Effector memory CD4-positive, alpha-beta T cell (primary cell): Measurements from ENCODE around the gene NEXN.

Experiments used
- DNase-seq, 3 donors: peaks; one replicate each; pipeline ENCODE4 v3.0.0-alpha.2; 2020
- H3K27ac ChIP-seq: 2 replicates; pipeline ENCODE4 v1.7.0; 2013; ENCODE audit warnings: mild to moderate bottlenecking, low read length, moderate library complexity; ENCODE audit not compliant: insufficient read depth, poor library complexity, severe bottlenecking
- H3K27me3 ChIP-seq: replicated peaks from 2 replicates; pipeline ENCODE4 v1.7.0; 2013; ENCODE audit warnings: mild to moderate bottlenecking, low read length; ENCODE audit not compliant: insufficient read depth, control insufficient read depth, poor library complexity, severe bottlenecking
- H3K36me3 ChIP-seq: 2 replicates; pipeline ENCODE4 v1.7.0; 2013; ENCODE audit warnings: mild to moderate bottlenecking, low read length, moderate library complexity; ENCODE audit not compliant: control insufficient read depth, insufficient read depth
- H3K4me1 ChIP-seq: 2 replicates; pipeline ENCODE4 v1.7.0; 2013; ENCODE audit warnings: low read length, mild to moderate bottlenecking; ENCODE audit not compliant: control insufficient read depth, insufficient read depth, poor library complexity, severe bottlenecking
- H3K4me3 ChIP-seq: 2 replicates; pipeline ENCODE4 v1.7.0; 2013; ENCODE audit warnings: low read length, low read depth, mild to moderate bottlenecking; ENCODE audit not compliant: insufficient read depth, poor library complexity, severe bottlenecking
- H3K9me3 ChIP-seq: 2 replicates; pipeline ENCODE4 v1.7.0; 2013; ENCODE audit warnings: mild to moderate bottlenecking, low read length, moderate library complexity; ENCODE audit not compliant: control insufficient read depth

The NEXN gene

DNA sequence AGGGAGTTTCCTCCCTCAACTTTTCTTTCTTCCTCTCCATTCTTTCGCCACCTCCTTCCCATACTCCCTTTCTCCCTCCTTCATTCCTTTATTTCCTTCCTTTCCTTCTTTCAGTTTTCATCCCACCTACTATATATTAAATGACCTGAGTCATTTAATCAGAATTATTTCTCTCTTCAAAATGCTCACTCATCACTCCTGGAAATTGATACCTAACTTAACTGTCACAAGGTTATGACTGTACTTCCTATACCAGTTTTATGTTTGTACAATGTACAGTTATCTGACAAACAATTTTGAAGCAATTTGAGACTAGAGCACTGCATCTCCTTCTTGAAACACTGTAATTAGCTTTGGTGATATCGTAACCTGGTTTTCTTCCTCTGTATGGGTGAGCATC, 41.4 kb downstream of the NEXN start:
- Histone ChIP-seq H3K36me3 (no peaks in the 10 kb centered on the region), H3K4me3 (no peak overlapping the region), H3K4me1 (no peaks in the 10 kb centered on the region), H3K27ac (no peak overlapping the region), H3K9me3 (no peaks in the 10 kb centered on the region), H3K27me3 (no peaks in the 10 kb centered on the region)
- DNase-seq, result no peak

- peaks cover 5% of the 10 kb centered on the region for H3K36me3 ChIP-seq
Observed at GRCh38 chr1:77938651-77939050, 50.2 kb downstream of the NEXN start.

GRCh38 chr1:77940921-77941570, 52.6 kb downstream of the NEXN start:
- no peak for DNase-seq
- Histone ChIP-seq H3K9me3 (no peaks in the 10 kb centered on the region), H3K27me3 (no peaks in the 10 kb centered on the region), H3K27ac (no peak overlapping the region), H3K4me3 (no peak overlapping the region), H3K4me1 (no peaks in the 10 kb centered on the region), H3K36me3 (peaks cover 20% of the 10 kb centered on the region)

More at GRCh38 chr1:77938651-77939050, 50.2 kb downstream of the NEXN start:
- no peaks in the 10 kb centered on the region for H3K27me3 ChIP-seq
- no peak overlapping the region for H3K4me3 ChIP-seq
- H3K4me1 ChIP-seq, result no peaks in the 10 kb centered on the region
- no peak for DNase-seq
- H3K27ac ChIP-seq, result no peak overlapping the region
- no peaks in the 10 kb centered on the region for H3K9me3 ChIP-seq

GRCh38 chr1:77942400-77943140, 54.1 kb downstream of the NEXN start:
- H3K36me3 ChIP-seq, result peaks cover 33% of the 10 kb centered on the region

DNA sequence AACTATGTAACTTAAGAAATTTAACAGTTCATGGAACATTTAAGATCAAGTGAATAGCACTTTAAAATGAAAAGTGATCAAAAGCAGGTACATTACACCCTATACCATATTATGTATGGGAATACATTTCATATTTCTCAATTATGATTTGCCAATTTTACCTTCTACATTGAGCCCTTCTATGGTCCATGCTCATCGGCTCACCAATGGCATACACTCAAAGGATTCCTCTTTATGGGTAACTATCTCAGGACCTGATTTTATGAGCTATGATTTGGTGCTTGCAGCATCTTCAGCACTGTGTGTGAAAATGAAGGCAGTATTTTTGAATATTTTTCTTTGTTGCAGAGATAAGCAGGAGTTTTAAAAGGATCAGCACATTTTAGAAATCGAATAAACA, 56.9 kb downstream of the NEXN start:
- no peak overlapping the region for H3K4me3 ChIP-seq
- no peak for DNase-seq
- H3K27ac ChIP-seq, result no peak overlapping the region
- H3K36me3 ChIP-seq, result peaks cover 39% of the 10 kb centered on the region
- no peaks in the 10 kb centered on the region for H3K4me1 ChIP-seq
- no peaks in the 10 kb centered on the region for H3K9me3 ChIP-seq
- no peaks in the 10 kb centered on the region for H3K27me3 ChIP-seq

More at GRCh38 chr1:77942400-77943140, 54.1 kb downstream of the NEXN start:
- H3K4me1 ChIP-seq, result no peaks in the 10 kb centered on the region
- H3K27ac ChIP-seq, result no peak overlapping the region
- H3K9me3 ChIP-seq, result no peaks in the 10 kb centered on the region
- H3K27me3 ChIP-seq, result no peaks in the 10 kb centered on the region
- H3K4me3 ChIP-seq, result no peak overlapping the region
- DNase-seq, result no peak

GRCh38 chr1:77948841-77949424, 60.5 kb downstream of the NEXN start:
- Histone ChIP-seq H3K36me3 (peaks cover 59% of the 10 kb centered on the region), H3K4me3 (no peak overlapping the region), H3K27ac (no peak overlapping the region), H3K27me3 (no peaks in the 10 kb centered on the region), H3K4me1 (no peaks in the 10 kb centered on the region), H3K9me3 (no peaks in the 10 kb centered on the region)
- no peak for DNase-seq

- Histone ChIP-seq H3K9me3 (no peaks in the 10 kb centered on the region), H3K36me3 (peaks cover 66% of the 10 kb centered on the region), H3K4me3 (no peak overlapping the region), H3K27me3 (no peaks in the 10 kb centered on the region), H3K4me1 (no peaks in the 10 kb centered on the region), H3K27ac (no peak overlapping the region)
- DNase-seq, result no peak
Observed at GRCh38 chr1:77950873-77951272, 62.4 kb downstream of the NEXN start.

- no peak for DNase-seq
- peaks cover 67% of the 10 kb centered on the region for H3K36me3 ChIP-seq
- no peaks in the 10 kb centered on the region for H3K4me1 ChIP-seq
- H3K4me3 ChIP-seq, result no peak overlapping the region
- H3K9me3 ChIP-seq, result no peaks in the 10 kb centered on the region
- no peak overlapping the region for H3K27ac ChIP-seq
- H3K27me3 ChIP-seq, result no peaks in the 10 kb centered on the region
Observed at GRCh38 chr1:77951328-77951727, 62.9 kb downstream of the NEXN start.

GRCh38 chr1:77953907-77954306, 65.5 kb downstream of the NEXN start:
- Histone ChIP-seq H3K36me3 (peaks cover 76% of the 10 kb centered on the region), H3K4me3 (no peak overlapping the region)

DNA sequence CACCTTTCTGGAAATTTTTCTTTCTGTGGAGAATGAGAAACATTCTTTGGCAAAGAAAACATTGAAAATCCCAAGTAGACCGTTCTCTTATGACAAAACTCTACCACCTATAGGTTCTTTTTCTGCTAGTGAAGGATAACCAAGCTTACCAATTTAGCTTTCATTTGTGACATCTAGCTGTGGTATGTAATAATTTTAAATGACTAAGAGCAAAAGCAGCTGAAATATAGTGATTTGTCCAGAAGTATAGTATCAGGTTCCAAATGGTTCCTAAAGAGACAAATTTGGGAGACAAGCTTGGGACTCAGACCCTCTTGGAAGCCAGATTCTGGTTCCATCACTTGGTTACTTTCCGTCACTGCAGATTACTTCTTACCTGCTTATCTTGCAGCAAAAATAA, 66.1 kb downstream of the NEXN start:
- Histone ChIP-seq H3K9me3 (no peaks in the 10 kb centered on the region), H3K4me1 (no peaks in the 10 kb centered on the region), H3K27me3 (no peaks in the 10 kb centered on the region), H3K36me3 (peaks cover 80% of the 10 kb centered on the region), H3K4me3 (no peak overlapping the region), H3K27ac (no peak overlapping the region)
- no peak for DNase-seq

More at GRCh38 chr1:77953907-77954306, 65.5 kb downstream of the NEXN start:
- no peaks in the 10 kb centered on the region for H3K27me3 ChIP-seq
- H3K27ac ChIP-seq, result no peak overlapping the region
- no peak for DNase-seq
- no peaks in the 10 kb centered on the region for H3K9me3 ChIP-seq
- H3K4me1 ChIP-seq, result no peaks in the 10 kb centered on the region
